Dermis microvascular lymphatic vessel endothelial cell (primary cell): Measurements from ENCODE around the gene CNTN4. TPM values are rescaled to one million over a fixed set of nuclear protein-coding genes. Genes with fewer than 3 reads are reported as not detected.

Experiments
- DNase-seq, 2 donors: peaks; one replicate each; pipeline versions ENCODE4 v3.0.0 to v3.0.0-alpha.2; 2010; ENCODE audit warnings: low read depth in 2 of 2
- total RNA-seq: library from RNA; depleted of rRNA; stranded (reverse); fragments of >200 nt; gene quantifications from 2 replicates; pipeline ENCODE4 v1.2.1, GENCODE V29; 2014

The CNTN4 gene
- total RNA-seq, 1 donor from 2014 or later: not detected

- DNase-seq: no peak
Measured at GRCh38 chr3:2261747-2262146, 163.1 kb downstream of the CNTN4 start.

GRCh38 chr3:2262204-2262603 is 163.5 kb downstream of the CNTN4 start:
- DNase-seq: no peak

GRCh38 chr3:2266606-2267005 is 167.9 kb downstream of the CNTN4 start:
- DNase-seq: no peak

- no peak for DNase-seq
Measured at GRCh38 chr3:2268779-2269178, 170.1 kb downstream of the CNTN4 start.

GRCh38 chr3:2274526-2274925 is 175.9 kb downstream of the CNTN4 start:
- no peak for DNase-seq

GRCh38 chr3:2283818-2284217 is 185.2 kb downstream of the CNTN4 start:
- no peak for DNase-seq

- no peak for DNase-seq
Measured at GRCh38 chr3:2300938-2301337, 202.3 kb downstream of the CNTN4 start.

- DNase-seq: no peak
Measured at GRCh38 chr3:2301361-2301760, 202.7 kb downstream of the CNTN4 start.

- peak in 1 of 2 donors; percentile 0 for DNase-seq
Measured at GRCh38 chr3:2303566-2303965, 204.9 kb downstream of the CNTN4 start.

GRCh38 chr3:2311022-2311421 is 212.4 kb downstream of the CNTN4 start:
- DNase-seq: no peak

- no peak for DNase-seq
Measured at GRCh38 chr3:2317521-2317920, 218.9 kb downstream of the CNTN4 start.

- no peak for DNase-seq
Measured at GRCh38 chr3:2334921-2335320, 236.3 kb downstream of the CNTN4 start.

GRCh38 chr3:2343031-2343682 is 244.5 kb downstream of the CNTN4 start:
- DNase-seq: no peak

GRCh38 chr3:2352134-2352762 is 253.6 kb downstream of the CNTN4 start:
- no peak for DNase-seq

- DNase-seq: no peak
Measured at GRCh38 chr3:2354702-2355101, 256.0 kb downstream of the CNTN4 start.

GRCh38 chr3:2356298-2356950 is 257.8 kb downstream of the CNTN4 start:
- no peak for DNase-seq

- no peak for DNase-seq
Measured at GRCh38 chr3:2360815-2361214, 262.1 kb downstream of the CNTN4 start.

- DNase-seq: no peak
Measured at GRCh38 chr3:2362122-2362521, 263.5 kb downstream of the CNTN4 start.

- DNase-seq: no peak
Measured at GRCh38 chr3:2363854-2364253, 265.2 kb downstream of the CNTN4 start.

GRCh38 chr3:2370317-2370716 is 271.7 kb downstream of the CNTN4 start:
- no peak for DNase-seq

- no peak for DNase-seq
Measured at GRCh38 chr3:2372306-2372705, 273.6 kb downstream of the CNTN4 start.

GRCh38 chr3:2375376-2375775 is 276.7 kb downstream of the CNTN4 start:
- no peak for DNase-seq

- no peak for DNase-seq
Measured at GRCh38 chr3:2377281-2377680, 278.6 kb downstream of the CNTN4 start.
